HG03565 (cell line): ENCODE results near the gene NEURL1.
A peak's percentile ranks its signal among the peaks of the same experiment; 100 is the strongest.

Experiments
- ATAC-seq: cut with Tn5 transposase; IDR thresholded peaks from one replicate; pipeline ENCODE4 v1.9.1; 2021; ENCODE audit warnings: mild to moderate bottlenecking, moderate library complexity; ENCODE audit not compliant: unreplicated experiment

The NEURL1 gene, protein sequence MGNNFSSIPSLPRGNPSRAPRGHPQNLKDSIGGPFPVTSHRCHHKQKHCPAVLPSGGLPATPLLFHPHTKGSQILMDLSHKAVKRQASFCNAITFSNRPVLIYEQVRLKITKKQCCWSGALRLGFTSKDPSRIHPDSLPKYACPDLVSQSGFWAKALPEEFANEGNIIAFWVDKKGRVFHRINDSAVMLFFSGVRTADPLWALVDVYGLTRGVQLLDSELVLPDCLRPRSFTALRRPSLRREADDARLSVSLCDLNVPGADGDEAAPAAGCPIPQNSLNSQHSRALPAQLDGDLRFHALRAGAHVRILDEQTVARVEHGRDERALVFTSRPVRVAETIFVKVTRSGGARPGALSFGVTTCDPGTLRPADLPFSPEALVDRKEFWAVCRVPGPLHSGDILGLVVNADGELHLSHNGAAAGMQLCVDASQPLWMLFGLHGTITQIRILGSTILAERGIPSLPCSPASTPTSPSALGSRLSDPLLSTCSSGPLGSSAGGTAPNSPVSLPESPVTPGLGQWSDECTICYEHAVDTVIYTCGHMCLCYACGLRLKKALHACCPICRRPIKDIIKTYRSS

GRCh38 chr10:103493362-103493915 is at the start of gene NEURL1:
TSS of gene NEURL1 (plus strand) at chr10:103493705. CDS start at chr10:103494388, 683 bp downstream.
- no peak for ATAC-seq

DNA sequence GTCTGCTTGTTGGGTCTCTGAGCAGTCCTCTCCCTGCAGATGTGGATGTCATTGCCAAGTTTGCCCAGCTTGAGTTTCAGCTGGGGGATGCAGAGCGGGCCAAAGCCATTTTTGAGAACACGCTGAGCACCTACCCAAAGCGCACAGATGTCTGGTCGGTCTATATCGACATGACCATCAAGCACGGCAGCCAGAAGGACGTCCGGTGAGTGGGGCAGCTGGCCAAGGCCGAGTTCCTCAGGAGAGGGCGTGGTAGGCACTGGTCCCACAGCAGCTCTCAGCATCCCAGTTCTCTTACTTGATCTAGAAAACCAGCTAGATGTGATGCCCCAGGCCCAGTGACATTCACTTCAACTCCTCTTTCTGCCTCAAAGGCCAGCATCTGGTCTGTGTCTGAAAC is 49.0 kb upstream of the NEURL1 start:
- ATAC-seq: no peak

GRCh38 chr10:103445366-103445765 is 48.1 kb upstream of the NEURL1 start:
- no peak for ATAC-seq

GRCh38 chr10:103445767-103446567 is 47.5 kb upstream of the NEURL1 start:
- ATAC-seq: no peak

GRCh38 chr10:103447187-103447586 is 46.3 kb upstream of the NEURL1 start:
- ATAC-seq: no peak

GRCh38 chr10:103448746-103449145 is 44.8 kb upstream of the NEURL1 start:
- no peak for ATAC-seq

DNA sequence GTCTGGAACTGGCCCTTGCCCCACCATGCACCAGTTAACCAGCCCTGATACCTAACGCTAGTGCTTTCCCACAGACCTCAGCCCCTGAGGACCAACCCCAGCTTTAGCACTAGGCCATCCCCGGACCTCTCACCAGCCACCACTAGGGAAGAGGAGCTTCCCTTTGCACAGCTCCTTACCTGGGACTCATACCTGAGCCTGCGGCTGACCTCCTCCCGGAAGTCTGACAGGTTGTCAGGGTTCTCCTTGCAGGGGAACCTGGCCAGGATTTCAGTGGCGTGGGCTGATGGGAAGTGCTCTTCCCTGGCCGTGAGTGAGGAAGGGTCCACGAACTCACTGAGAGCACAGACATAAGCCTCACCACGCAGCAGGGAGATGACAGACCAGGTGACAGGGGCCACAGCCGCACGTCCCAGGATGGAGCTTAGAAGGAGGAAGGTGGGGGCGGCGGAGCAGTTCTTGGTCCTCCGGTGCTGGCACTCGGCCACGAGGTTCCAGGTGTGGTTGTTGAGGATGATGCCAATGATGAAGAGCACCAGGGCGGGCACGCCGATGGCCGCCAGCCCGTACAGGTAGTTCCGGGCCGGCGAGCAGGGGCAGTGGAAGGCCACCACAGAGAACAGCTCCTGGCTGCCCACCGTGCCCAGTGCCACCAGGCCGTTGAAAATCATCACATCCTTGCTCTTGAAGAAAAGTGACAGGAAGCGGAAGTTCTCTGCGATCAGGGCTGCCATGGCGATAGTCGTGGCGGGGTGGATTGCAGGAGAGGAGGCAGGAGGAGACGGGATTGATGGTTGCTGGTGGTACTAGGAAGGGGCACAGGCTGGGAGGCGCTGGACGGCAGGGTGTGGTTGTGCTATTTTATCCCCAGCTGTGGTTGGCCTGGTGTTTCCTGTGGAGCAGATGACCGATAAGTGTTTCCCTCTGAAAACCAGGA is 44.0 kb upstream of the NEURL1 start:
- no peak for ATAC-seq

DNA sequence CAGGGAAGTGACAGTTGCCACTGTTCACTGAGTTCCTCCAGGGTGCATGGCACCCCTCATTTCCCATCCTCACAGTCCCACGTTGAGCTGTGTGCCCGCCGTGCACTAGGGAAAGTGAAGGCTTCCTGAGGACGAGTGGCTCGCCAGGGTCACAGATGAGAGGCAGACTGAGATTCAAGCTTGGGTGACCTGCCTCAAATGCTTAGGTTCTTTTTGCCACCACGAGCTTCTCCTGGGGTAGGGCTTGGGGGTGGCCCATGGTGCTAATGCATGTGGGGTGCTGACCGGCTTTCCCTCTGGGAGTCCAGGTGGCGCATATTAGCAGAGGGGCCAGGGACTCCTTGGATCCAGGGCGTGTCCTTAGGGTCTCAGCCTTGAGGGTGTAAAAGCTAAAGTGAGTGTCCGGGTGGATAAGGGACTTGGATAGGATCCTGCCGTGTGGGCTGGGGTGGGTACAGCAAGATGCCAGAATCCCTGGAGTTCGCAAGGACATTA is 43.3 kb upstream of the NEURL1 start:
- ATAC-seq: no peak

DNA sequence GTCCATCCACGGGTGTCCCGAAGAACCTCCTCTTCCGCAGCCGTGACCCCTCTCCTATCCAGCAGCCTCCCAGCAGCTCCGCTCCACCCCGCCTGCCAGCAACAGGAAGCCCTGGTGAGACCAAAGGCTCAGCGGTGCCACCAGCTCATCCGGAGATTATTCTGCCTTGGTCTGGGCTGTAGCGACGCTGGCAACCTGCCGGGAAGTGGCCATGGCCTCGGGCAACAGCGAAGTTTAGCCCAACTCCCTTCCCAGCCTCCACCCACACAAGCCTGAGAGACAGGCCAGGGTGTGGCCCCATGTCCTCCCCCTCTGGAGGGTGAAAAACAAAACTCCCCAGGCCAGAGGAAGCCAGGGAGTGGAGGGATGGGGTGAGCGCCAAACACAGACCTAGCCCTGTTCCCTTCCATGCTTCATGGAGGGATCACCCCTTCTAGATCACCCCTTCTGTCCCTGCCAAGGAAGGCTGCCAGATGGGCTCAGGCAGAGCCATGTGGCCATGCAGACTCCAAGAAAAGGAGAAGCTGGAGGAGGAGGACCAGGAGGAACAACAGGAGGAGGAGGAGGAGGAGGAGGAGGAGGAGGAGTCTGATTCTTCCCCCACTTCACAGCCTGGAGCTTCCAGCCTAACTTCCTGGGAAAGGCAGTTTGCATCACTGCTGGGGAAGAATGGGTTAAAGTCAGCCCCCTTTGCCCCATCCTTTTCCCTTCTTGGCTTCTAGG is 42.3 kb upstream of the NEURL1 start:
- no peak for ATAC-seq

DNA sequence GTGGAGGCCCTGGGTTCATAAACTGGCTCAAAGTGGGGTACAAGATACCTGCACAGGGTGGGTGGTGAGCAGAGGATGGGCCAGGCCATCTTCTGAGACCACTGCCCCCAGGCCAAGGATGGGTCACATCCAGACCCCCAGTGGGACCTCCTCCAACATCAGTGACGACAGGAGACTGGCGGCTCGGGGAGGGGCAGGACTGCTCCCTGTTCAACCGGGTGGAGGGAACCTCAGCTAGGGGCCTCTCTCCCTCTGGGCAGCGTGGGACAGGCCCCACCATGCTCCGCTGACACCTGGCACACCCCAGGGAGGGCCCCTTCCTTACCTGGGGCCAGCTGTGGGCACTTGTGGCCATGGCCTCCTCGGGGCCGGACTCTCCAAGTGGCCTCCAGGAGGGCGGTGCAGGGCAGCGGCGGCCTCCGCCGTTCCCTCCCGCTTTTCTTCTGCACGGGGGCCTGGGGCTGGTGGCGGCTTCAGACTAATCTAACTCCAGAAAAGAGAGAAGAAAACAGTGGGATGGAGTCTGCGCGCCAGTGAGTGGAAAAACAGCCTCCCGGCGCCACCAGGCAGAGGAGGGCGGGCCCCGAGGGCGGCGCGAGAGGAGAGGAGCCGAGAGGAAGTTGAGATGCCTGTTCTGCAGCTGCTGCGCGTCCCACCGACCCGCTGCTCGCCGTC is 41.5 kb upstream of the NEURL1 start, which contains the start of gene CALHM2:
Gene CALHM2 (minus strand): TSS at position 540 of the 675 bp plus-strand sequence. CDS start 2,429 bp downstream, outside the sequence.
- no peak for ATAC-seq

DNA sequence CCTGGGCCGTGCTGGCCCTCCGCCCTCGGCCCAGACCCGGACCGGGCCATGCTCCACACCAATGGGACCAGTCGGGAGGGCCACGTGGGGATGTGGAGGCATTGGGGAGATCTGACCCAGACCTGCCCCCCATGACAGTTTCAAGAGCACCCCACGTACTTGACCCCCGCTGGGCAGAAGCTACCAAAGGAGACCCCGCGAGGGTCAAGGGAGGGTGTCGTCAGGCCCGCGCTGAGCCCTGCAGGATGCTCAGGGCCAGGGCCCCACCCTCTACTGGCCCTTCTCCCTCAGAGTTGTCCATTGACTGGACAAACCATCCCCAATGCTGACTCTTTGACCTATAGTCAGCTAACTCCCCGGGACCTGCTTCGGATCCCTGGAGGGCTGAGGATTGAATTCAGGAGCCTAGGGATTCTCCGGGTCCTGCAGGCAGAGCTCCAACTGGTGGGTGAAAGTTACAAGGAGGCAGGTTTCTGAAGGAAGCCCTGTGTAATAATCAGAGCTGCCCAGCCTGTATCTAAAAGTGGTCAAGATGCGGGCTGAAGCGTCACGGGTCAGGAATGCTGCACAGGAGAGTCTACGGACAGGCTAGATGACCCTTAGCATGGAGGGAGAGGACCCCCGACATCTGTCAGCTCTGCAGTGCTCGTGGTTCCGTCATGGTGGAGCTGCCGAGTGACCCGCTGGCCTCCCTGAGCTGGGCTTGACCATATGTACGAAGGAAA is 40.8 kb upstream of the NEURL1 start:
- no peak for ATAC-seq

DNA sequence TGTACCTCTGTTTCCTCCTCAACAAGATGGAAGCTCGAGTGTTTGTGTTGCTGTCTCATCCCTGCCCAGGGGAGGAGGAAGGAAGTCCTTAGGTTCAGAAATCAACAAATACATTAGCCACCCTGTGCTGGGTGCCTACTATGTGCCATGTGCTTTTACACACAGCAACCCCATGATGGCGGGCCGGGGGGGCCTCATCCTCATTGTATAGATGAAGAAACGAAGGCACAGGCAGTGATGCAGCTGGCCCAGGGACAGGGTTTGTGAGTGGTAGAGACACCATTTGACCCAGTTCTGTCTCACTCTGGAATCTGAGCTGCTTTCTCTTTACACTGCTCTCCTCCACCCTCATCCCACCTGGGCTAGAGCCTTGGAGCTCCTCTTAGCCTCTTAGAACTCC is 39.5 kb upstream of the NEURL1 start:
- ATAC-seq: no peak

DNA sequence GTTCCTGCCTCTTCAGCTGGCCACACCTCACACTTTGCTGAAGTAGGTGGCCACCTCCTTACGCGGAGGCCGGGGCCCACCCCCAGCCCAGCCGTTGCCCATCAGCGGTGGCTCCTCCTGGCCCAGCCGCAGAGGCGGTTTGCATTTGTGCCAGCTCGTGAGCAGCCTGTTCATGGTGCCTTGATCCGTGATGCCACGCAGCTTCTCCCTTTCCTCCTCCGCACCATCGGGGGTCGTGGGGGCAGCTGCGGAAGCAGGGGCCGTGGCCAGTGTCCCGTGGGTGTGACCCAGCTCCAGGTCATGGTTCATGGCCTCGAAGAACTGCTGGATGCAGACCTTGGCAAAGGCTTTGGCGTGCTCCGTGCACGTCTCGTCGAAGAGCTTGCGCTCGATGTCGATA is 38.3 kb upstream of the NEURL1 start:
- no peak for ATAC-seq

GRCh38 chr10:103456074-103456660 is 37.3 kb upstream of the NEURL1 start:
- ATAC-seq: no peak

DNA sequence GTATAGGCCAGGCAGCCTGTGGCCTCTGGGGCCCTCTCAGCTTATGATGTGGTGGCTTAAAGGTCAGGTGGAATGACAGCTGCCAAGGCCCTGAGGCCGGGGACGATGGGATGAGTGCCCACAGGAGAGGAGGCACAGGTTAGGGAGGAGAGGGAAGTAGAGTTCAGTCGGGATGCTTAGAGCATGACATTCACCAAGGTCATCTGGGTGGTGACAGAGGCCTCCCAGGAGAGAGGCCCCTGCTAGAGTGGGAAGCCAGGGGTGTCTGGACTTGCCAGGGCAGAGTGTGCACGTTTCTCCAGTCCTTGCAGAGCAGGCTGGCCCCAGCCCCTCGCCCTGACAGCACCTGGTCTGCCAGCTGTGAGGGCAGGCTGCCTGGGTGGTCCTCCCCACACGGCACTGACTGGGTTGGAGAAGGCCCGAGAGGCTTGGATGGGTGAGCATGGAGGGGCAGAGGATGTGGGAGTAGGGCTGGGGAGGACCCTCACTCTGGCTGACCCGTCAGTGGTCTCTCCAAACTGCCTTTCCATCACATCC is 36.3 kb upstream of the NEURL1 start:
- ATAC-seq: no peak

DNA sequence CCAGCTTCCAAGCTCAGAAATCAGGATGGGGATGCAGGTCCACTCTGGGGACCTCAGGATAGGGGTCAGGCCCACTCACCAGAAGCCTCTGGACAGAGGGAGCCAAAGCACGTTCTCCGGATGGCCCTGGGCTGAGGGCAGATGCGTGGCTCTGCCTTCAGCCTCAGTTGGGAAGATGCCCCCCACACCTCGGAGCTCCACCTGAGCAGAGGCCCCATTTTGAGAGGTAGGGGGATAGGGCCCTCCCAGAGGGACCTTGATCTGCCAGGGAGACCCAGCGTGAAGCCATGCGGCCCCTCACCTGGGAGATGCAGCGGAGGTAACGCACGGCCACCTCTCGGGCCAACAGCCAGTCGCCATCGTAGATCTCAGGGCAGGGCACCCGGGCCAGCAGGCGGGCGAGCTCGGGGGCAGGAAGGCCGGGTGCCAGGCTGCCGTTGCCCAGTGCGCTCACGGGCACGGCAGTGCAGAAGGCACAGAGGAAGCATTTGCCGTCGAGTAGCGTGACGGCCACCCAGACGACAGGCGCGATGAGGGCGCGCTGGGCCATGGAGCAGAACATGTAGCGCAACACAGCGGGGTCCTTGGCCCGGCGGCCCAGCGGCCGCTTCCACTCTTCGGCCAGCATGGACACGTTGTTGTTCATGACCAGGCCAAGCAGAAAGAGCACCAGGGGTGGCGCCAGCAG is 35.5 kb upstream of the NEURL1 start:
- ATAC-seq: no peak

DNA sequence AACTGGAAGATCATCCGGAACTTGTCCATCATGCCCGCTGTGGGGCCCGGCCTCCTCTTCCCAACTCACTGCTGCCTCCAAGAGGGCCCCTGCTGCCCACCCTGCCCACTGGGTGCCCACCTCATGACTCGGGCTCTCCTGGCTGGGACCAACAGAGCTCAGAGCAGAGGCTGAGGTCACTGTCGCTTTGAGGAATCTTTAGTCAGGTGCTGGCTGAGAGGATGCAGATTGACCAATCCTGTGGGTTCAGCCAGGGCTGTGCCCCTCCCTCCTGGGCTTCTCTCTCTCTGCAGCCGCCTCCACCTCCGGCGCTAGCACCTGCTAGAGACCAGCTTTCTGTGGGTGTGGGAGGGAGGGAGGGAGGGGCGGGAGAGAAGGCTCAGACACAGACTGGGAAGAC is 34.8 kb upstream of the NEURL1 start, which contains the start of gene CALHM1:
Gene CALHM1 (minus strand): TSS at position 181 of the 400 bp plus-strand sequence. CDS start 149 bp downstream, at position 32.
- ATAC-seq: peak; percentile 75
